GM12878 (cell line): ENCODE data around the gene MYH7B. TPM values are rescaled to one million over a fixed set of nuclear protein-coding genes. Genes with fewer than 3 reads are reported as not detected.

Source experiments
- ATAC-seq: fragments of 200-7000 bp; cut with Tn5 transposase; 3 replicates; pipeline ENCODE4 v1.9.1; 2020; ENCODE audit warnings: mild to moderate bottlenecking, moderate library complexity
- Bru-seq: library from RNA; stranded (reverse); fragments of 400-500 nt; gene quantifications from one replicate; lab custom pipeline; 2021; lab: Mats Ljungman, UMichigan
- BruChase-seq, 2 experiments: library from RNA; stranded (reverse); fragments of 400-500 nt; gene quantifications; one replicate each; lab custom pipeline; 2021; lab: Mats Ljungman, UMichigan
- BruUV-seq: library from RNA; stranded (reverse); fragments of 400-500 nt; replicated peaks from 2 replicates; lab custom pipeline; 2021; lab: Mats Ljungman, UMichigan
- CTCF ChIA-PET: fragments of 300-600 bp; sonication (Branson Sonifier 250); formaldehyde crosslinking; extraction: SDS; loops from one replicate; lab custom pipeline; 2021; ENCODE audit warnings: inconsistent platforms; lab: Yijun Ruan, JAX
- POLR2A ChIA-PET: fragments of 350-600 bp; formaldehyde crosslinking; extraction: SDS; loops from one replicate; lab custom pipeline; 2021; ENCODE audit warnings: inconsistent platforms; lab: Charles Lee
- RAD21 ChIA-PET: fragments of 300-600 bp; sonication (Branson Sonifier 250); formaldehyde crosslinking; loops from one replicate; lab custom pipeline; 2023; ENCODE audit warnings: antibody characterized with exemption; ENCODE audit not compliant: unreplicated experiment; lab: Charles Lee
- SMC1A ChIA-PET: fragments of 300-600 bp; sonication (Branson Sonifier 250); formaldehyde crosslinking; loops from one replicate; lab custom pipeline; 2023; ENCODE audit not compliant: unreplicated experiment, uncharacterized antibody; lab: Charles Lee
- DNase-seq: peaks from one replicate; pipeline ENCODE4 v3.0.0-alpha.2; 2011; ENCODE audit warnings: low read depth, low spot score
- FAIRE-seq: peaks from 3 replicates; lab custom pipeline; 2011; peaks lifted over from hg19 to GRCh38; lab: Jason Lieb, UNC
- H2AFZ ChIP-seq: 2 replicates; pipeline ENCODE4 v1.6.0; 2011; ENCODE audit warnings: low read depth, low read length, control low read depth; ENCODE audit not compliant: control insufficient read depth
- H3K27ac ChIP-seq: 2 replicates; pipeline ENCODE4 v1.5.1; 2011; ENCODE audit warnings: control low read depth; ENCODE audit not compliant: control insufficient read depth, insufficient read depth
- H3K27me3 ChIP-seq, 2 experiments: replicated peaks in 1 of 2; 2 replicates each; pipeline versions ENCODE4 v1.6.0 to v1.6.1; 2011; ENCODE audit warnings: low read length in 1 of 2; ENCODE audit not compliant: control insufficient read depth in 2 of 2, insufficient read depth in 2 of 2
- H3K36me3 ChIP-seq, 2 experiments: 2 replicates each; pipeline ENCODE4 v1.5.1; 2011; ENCODE audit warnings: low read length in 1 of 2; ENCODE audit not compliant: control insufficient read depth in 2 of 2, insufficient read depth in 2 of 2
- H3K4me1 ChIP-seq: 2 replicates; pipeline ENCODE4 v1.6.1; 2011; ENCODE audit warnings: mild to moderate bottlenecking, low read length, moderate library complexity, mixed read lengths; ENCODE audit not compliant: control insufficient read depth, insufficient read depth
- H3K4me2 ChIP-seq: 2 replicates; pipeline ENCODE4 v1.6.0; 2011; ENCODE audit warnings: control low read depth; ENCODE audit not compliant: control insufficient read depth, insufficient read depth
- H3K4me3 ChIP-seq: fragments of 200-600 bp; sonication (generic); 2 replicates; pipeline ENCODE4 v1.5.1; 2016
- H3K79me2 ChIP-seq: 2 replicates; pipeline ENCODE4 v1.6.0; 2011; ENCODE audit warnings: low read length; ENCODE audit not compliant: control insufficient read depth, insufficient read depth
- H3K9ac ChIP-seq: 2 replicates; pipeline ENCODE4 v1.8.0; 2011; ENCODE audit warnings: low read length, control low read depth, mixed read lengths; ENCODE audit not compliant: control insufficient read depth, insufficient read depth
- H3K9me3 ChIP-seq: replicated peaks from 3 replicates; pipeline ENCODE4 v1.5.1; 2011; ENCODE audit warnings: mild to moderate bottlenecking, low read length; ENCODE audit not compliant: control insufficient read depth, insufficient read depth
- H4K20me1 ChIP-seq: 2 replicates; pipeline ENCODE4 v1.6.0; 2011; ENCODE audit not compliant: control insufficient read depth, insufficient read depth
- BCL11A ChIP-seq: IDR thresholded peaks from 2 replicates; pipeline ENCODE4 v1.6.1; 2011; ENCODE audit warnings: low read depth, low read length
- CTCF ChIP-seq, 3 experiments: IDR thresholded peaks in 2 of 3; conservative IDR thresholded peaks in 1 of 3; 2 replicates each; pipeline ENCODE4 v1.5.1; 2011; ENCODE audit warnings: low read depth in 3 of 3, low read length in 3 of 3, mild to moderate bottlenecking in 3 of 3, control low read depth in 2 of 3, moderate library complexity in 2 of 3, inconsistent platforms in 1 of 3, mixed read lengths in 1 of 3; ENCODE audit not compliant: control insufficient read depth in 2 of 3, insufficient read depth in 1 of 3; ENCODE audit errors: extremely low read depth in 1 of 3
- DPF2 ChIP-seq: fragments of 450-650 bp; IDR thresholded peaks from 2 replicates; pipeline ENCODE4 v1.6.1; 2017; ENCODE audit warnings: mild to moderate bottlenecking
- FOXK2 ChIP-seq: fragments of 450-650 bp; IDR thresholded peaks from 2 replicates; pipeline ENCODE4 v1.6.1; 2017; ENCODE audit warnings: mild to moderate bottlenecking, moderate library complexity
- HCFC1 ChIP-seq: fragments of 150-350 bp; IDR thresholded peaks from 2 replicates; pipeline ENCODE4 v1.6.1; 2014; ENCODE audit warnings: low read length
- IKZF2 ChIP-seq, 2 experiments: fragments of 450-650 bp; IDR thresholded peaks; 2 replicates each; pipeline ENCODE4 v1.6.1; 2017; ENCODE audit warnings: mild to moderate bottlenecking in 2 of 2, moderate library complexity in 2 of 2
- NKRF ChIP-seq: fragments of 450-650 bp; conservative IDR thresholded peaks from 2 replicates; pipeline ENCODE4 v1.6.1; 2017; ENCODE audit warnings: mild to moderate bottlenecking, moderate library complexity
- NRF1 ChIP-seq: conservative IDR thresholded peaks from 2 replicates; pipeline ENCODE4 v1.6.1; 2011; ENCODE audit warnings: mild to moderate bottlenecking, low read depth, low read length, improper control_type of control experiment
- POLR2AphosphoS5 ChIP-seq: IDR thresholded peaks from 2 replicates; pipeline ENCODE4 v1.6.1; 2011; ENCODE audit warnings: mild to moderate bottlenecking, low read length, inconsistent platforms
- RB1 ChIP-seq: fragments of 450-650 bp; formaldehyde crosslinking; IDR thresholded peaks from 2 replicates; pipeline ENCODE4 v1.6.1; 2017; ENCODE audit warnings: mild to moderate bottlenecking, borderline replicate concordance
- TAF1 ChIP-seq: IDR thresholded peaks from 2 replicates; pipeline ENCODE4 v1.6.1; 2011; ENCODE audit warnings: mild to moderate bottlenecking, low read depth, low read length, borderline replicate concordance
- USF2 ChIP-seq: IDR thresholded peaks from 2 replicates; pipeline ENCODE4 v1.6.1; 2011; ENCODE audit warnings: low read depth, low read length, improper control_type of control experiment, borderline replicate concordance
- ZNF24 ChIP-seq: fragments of 450-650 bp; IDR thresholded peaks from 2 replicates; pipeline ENCODE4 v1.6.1; 2017; ENCODE audit warnings: antibody characterized with exemption, mild to moderate bottlenecking
- WGBS: methylation state at CpG from one replicate; pipeline ENCODE4 v1.1.6; 2016; ENCODE audit warnings: low lambda C conversion rate; ENCODE audit not compliant: insufficient replicate concordance, insufficient coverage; ENCODE audit errors: missing lambda C conversion rate; 5-methylcytosine and 5-hydroxymethylcytosine counted together
- in situ Hi-C: fragments of 300-500 bp; cut with MboI; formaldehyde crosslinking; loops from 9 replicates; pipeline ENCODE4 v1.14.3; 2018; ENCODE audit warnings: mixed read lengths
- intact Hi-C: fragments of 100-400 bp; cut with micrococcal nuclease; formaldehyde crosslinking; loops from one replicate; pipeline ENCODE4 v1.14.2; 2022; ENCODE audit not compliant: unreplicated experiment
- long read RNA-seq, 2 experiments: library from polyadenylated mRNA; unstranded; transcript quantifications; one replicate each; pipeline ENCODE4 v2.0.0, GENCODE V29; 2019 to 2020
- polyA minus RNA-seq, 3 experiments: library from RNA; depleted of rRNA, polyadenylated mRNA; stranded (reverse); fragments of >200 nt; gene quantifications; 2 replicates each; pipeline ENCODE4 v1.2.3, GENCODE V29; 2011
- polyA plus RNA-seq, 11 experiments: library from polyadenylated mRNA; depleted of rRNA in 4 of 11; unstranded in 6 of 11; stranded (reverse) in 5 of 11; fragments of >200 nt; fragmentation: Nextera tagmentation in 4 of 11; fragmentation: Illumina TruSeq in 1 of 11; extraction: Ambion mirVana in 4 of 11; extraction: Trizol in 1 of 11; gene quantifications; 1 replicate in 1 of 11; 2 replicates in 10 of 11; pipeline versions ENCODE4 v1.2.1 to v1.2.3, GENCODE V29; 2011 to 2016; ENCODE audit warnings: inconsistent platforms in 2 of 11, missing spikeins in 2 of 11, low read depth in 1 of 11
- total RNA-seq, 4 experiments: library from RNA; depleted of rRNA in 3 of 4; stranded (reverse); fragments of >200 nt in 3 of 4; fragmentation: Illumina TruSeq in 1 of 4; extraction: Trizol in 1 of 4; gene quantifications; 2 replicates each; pipeline versions ENCODE4 v1.2.1 to v1.2.3, GENCODE V29; 2013 to 2021

Gene MYH7B
- total RNA-seq (2013; cell fraction: nucleolus; rRNA removed), result 1.3 and 1.4 TPM in 2 replicates
- total RNA-seq (2014; rRNA removed) (under 0.01 TPM in 1 of 2 replicates, not detected in the other), total RNA-seq (2014; rRNA removed; fragmentation: Illumina TruSeq; extraction: Trizol) (0.04 TPM in 1 of 2 replicates, not detected in the other), total RNA-seq (2021) (0.13 TPM in 1 of 2 replicates, not detected in the other), polyA plus RNA-seq (2011; rRNA removed) (0.09 and 0.22 TPM in 2 replicates), polyA plus RNA-seq (2014; fragmentation: Illumina TruSeq; extraction: Trizol) (0.01 TPM in 1 of 2 replicates, not detected in the other), polyA plus RNA-seq (2014; fragmentation: Nextera tagmentation; extraction: Ambion mirVana) (not detected), polyA plus RNA-seq (2014; rRNA removed) (0.20 and 0.37 TPM in 2 replicates), polyA plus RNA-seq (2016; fragmentation: Nextera tagmentation; extraction: Ambion mirVana) (under 1 TPM; 0.25 to 0.40 TPM), polyA minus RNA-seq (2011; rRNA and poly(A)+ RNA removed) (0.15 TPM in 1 of 2 replicates, not detected in the other), Bru-seq, nascent RNA (percentile 23 among the genes with signal in this experiment), BruChase-seq, experiment 1, labeled RNA remaining after a 6-hour chase (percentile 26 among the genes with signal in this experiment), BruChase-seq, experiment 2, labeled RNA remaining after a 2-hour chase (percentile 25 among the genes with signal in this experiment)
- 0.55 TPM for polyA plus RNA-seq (2011; ENCODE audit: low read depth)
- 0.09 and 0.12 TPM in 2 replicates for polyA plus RNA-seq (2011; cell fraction: cytosol; rRNA removed)
- 0.69 and 0.98 TPM in 2 replicates for polyA plus RNA-seq (2011; cell fraction: nucleus; rRNA removed)
- 0.43 and 1.1 TPM in 2 replicates for polyA plus RNA-seq (2012)
- not detected in 2 replicates for polyA minus RNA-seq (2011; cell fraction: cytosol; rRNA and poly(A)+ RNA removed)
- polyA minus RNA-seq (2011; cell fraction: nucleus; rRNA and poly(A)+ RNA removed), result not detected in 2 replicates
- long read RNA-seq, experiment 1, result 0 reads
- long read RNA-seq, experiment 2, result 0 reads

- Histone ChIP-seq H3K4me2 (peak within 1 kb of the TSS; percentile 51), H3K79me2 (0 out of 2 replicates have a peak, but pooled peaks cover 2% of the 10 kb centered on the region), H3K9me3 (no peaks in the 10 kb centered on the region), H3K4me3 (peak within 1 kb of the TSS; percentile 86), H2AFZ (peak within 1 kb of the TSS; percentile 65), H4K20me1 (no peaks in the 10 kb centered on the region), H3K36me3 (no peaks in the 10 kb centered on the region; a peak in 1 of 4 replicates), H3K27me3 (no peaks in the 10 kb centered on the region), H3K9ac (peak within 1 kb of the TSS; percentile 72), H3K27ac (peak within 1 kb of the TSS; percentile 74), H3K4me1 (peaks cover 8% of the 10 kb centered on the region)
- WGBS, result under 1% methylated on average over 57 of the region's 62 CpGs
- ChIA-PET CTCF (interaction anchor here (0.6 to 5.9 kb wide), 11 partner anchors 68 to 141 kb away, joined by 3 to 99 read pairs (median 3); partner anchors contain the start of genes ACSS2 and GGT7), SMC1A (interaction anchor here (0.9 to 3.5 kb wide), 6 partner anchors 12 to 186 kb away, joined by 3 to 16 read pairs (median 3); no protein-coding TSS in a partner anchor), RAD21 (interaction anchor here (0.5 to 6.2 kb wide), 5 partner anchors 75 to 192 kb away, joined by 3 to 71 read pairs (median 3); partner anchors contain the start of genes ACSS2, EDEM2, GGT7 and NCOA6), POLR2A (interaction anchor here (1.4 to 1.7 kb wide), 2 partner anchors 79 to 80 kb away, joined by 6 to 8 read pairs; partner anchors contain the start of gene ACSS2)
- ATAC-seq (peak; percentile 95), DNase-seq (peak; percentile 72), FAIRE-seq (peak; percentile 98)
- TSS peak; percentile 85 for BruUV-seq
- intact Hi-C loops, result loop anchor here (1.0 to 5.0 kb wide), 2 partner anchors 79 to 252 kb away; partner anchors contain the start of gene ACSS2
- in situ Hi-C loops, result loop anchor here (5.0 kb wide), 2 partner anchors 83 to 123 kb away; partner anchors contain the start of gene GGT7
- TF ChIP-seq HCFC1, result peak; percentile 29
- TF ChIP-seq CTCF (IDR thresholded peaks at IDR 0.05 in 2 of 3, conservative IDR thresholded peaks at IDR 0.05 in 1 of 3; ENCODE audit: control insufficient read depth in 2 of 3, extremely low read depth in 1 of 3, insufficient read depth in 1 of 3, low read depth in 3 of 3, low read length in 3 of 3), result peak; percentile 18 to 44 (median 42); a peak in 5 of 6 replicates
- peak; percentile 88 for TF ChIP-seq ZNF24
- peak; percentile 97 for TF ChIP-seq TAF1
- TF ChIP-seq RB1, result peak; percentile 48; the same call in 1 of the 2 replicates
- peak; percentile 43; the same call in 1 of the 2 replicates for TF ChIP-seq DPF2
- peak; percentile 86; the same call in 1 of the 2 replicates for TF ChIP-seq NKRF
- peak; percentile 57 for TF ChIP-seq NRF1
- no peak for TF ChIP-seq USF2
- TF ChIP-seq IKZF2 (IDR thresholded peaks at IDR 0.05), result peak; percentile 48 to 59; a peak in 3 of 4 replicates
- TF ChIP-seq FOXK2, result no peak
- TF ChIP-seq POLR2AphosphoS5, result peak; percentile 87
- TF ChIP-seq BCL11A, result no peak
These were observed at the start of gene MYH7B, which contains the start of gene GSS for GRCh38 chr20:34955231-34956040. TSS of gene MYH7B (plus strand) at chr20:34955868. CDS start at chr20:34978006, 22,138 bp downstream. TSS of gene GSS (minus strand) at chr20:34955806. CDS start at chr20:34951852, 3,954 bp downstream.
